Stimulated activated CD8-positive, alpha-beta memory T cell treated with anti-CD3 and anti-CD28 coated beads, Interleukin-12 subunit alpha, Interleukin-12 subunit beta, amount 100 ng/mL, for 24 hours (primary cell): Measurements from ENCODE around the gene SDR42E1.
A peak's percentile ranks its signal among the peaks of the same experiment; 100 is the strongest.

Source experiments
- DNase-seq: peaks from one replicate; pipeline ENCODE4 v3.0.0-alpha.2; 2020; ENCODE audit errors: extremely low read depth

The SDR42E1 gene, protein sequence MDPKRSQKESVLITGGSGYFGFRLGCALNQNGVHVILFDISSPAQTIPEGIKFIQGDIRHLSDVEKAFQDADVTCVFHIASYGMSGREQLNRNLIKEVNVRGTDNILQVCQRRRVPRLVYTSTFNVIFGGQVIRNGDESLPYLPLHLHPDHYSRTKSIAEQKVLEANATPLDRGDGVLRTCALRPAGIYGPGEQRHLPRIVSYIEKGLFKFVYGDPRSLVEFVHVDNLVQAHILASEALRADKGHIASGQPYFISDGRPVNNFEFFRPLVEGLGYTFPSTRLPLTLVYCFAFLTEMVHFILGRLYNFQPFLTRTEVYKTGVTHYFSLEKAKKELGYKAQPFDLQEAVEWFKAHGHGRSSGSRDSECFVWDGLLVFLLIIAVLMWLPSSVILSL

DNA sequence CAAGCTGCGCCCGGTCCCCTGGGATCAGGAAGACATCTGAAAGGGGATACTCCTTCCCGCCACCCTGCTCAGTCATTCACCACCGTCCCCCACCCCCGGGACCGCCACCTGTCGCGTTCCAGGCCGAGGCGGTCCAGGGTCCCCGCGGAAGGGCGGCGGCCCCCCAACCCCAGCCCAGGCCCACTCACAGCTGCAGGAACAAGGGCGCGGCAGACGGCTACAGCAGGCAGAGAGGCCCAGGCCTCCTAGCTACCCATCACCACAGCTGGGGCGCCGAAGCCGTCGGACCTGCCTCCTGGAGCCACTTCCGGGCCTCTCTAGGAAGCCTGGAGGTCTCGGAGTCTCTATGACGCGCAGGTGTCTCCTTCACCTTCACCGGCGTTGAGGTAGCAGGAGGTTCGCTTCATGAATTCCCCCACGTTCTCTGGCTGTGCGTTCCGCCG lies at the start of gene SDR42E1:
TSS of gene SDR42E1 (minus strand) at position 272 of the 443 bp plus-strand sequence. CDS start 10,612 bp downstream, outside the sequence.
- peak; percentile 15 for DNase-seq

DNA sequence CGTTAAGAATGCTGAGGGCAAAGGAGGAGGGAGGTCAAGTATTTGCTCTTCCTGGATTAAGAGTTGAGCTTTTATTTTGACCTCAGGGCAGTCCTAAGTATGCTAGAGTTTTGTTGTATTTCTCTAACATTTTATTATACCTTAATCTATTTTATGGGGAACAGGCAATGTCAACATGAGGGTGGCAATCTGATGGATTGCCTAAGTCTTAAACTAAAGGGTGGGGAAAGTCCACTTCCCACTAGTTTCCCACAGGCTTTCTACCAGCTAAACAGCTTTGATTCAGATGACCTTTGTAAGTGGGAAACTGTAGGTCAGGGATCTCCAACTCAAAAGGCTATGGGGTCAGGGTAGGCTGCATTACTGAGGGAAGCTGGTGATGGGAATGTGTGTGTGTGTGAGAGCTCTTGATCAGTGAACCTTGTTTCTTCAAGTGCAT lies 48.7 kb upstream of the SDR42E1 start:
- no peak for DNase-seq

DNA sequence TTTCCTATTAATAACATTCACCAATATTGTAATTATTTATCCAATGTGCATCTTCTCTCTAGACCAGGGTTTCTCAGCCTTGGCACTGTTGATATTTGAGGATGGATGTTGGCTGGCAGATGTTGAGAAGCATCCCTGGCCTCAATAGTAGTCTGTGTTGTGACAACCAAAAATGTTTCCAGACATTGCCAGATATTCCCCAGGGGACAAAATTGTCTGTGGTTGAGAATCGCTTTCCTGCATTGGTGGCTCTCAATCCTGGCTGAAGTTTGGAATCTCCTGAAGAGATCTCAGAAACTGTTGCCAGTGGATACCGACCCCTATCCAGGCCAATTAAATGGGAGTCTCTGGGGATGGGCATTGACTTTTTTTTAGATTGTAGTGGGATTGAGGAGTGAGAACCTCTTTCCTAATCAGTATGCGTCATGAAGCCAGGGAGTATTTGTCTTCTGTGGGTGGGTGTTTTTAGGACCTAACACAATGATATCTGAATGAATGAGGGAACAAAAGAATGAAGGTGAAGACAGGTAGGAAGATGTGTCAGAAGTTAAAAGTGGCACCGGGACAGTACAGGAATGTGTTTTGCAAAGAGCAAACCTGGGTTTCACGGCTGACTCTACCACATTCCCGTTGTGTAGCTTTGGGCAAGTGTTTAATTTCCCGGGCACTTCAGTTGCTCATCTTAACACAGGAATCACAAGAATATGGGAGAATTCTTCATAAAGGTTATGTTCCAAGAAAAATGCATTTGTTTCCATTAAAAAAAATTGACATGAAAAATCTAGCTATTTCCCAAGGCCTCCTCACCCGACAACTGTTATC lies 48.1 kb upstream of the SDR42E1 start:
- DNase-seq, result no peak

DNA sequence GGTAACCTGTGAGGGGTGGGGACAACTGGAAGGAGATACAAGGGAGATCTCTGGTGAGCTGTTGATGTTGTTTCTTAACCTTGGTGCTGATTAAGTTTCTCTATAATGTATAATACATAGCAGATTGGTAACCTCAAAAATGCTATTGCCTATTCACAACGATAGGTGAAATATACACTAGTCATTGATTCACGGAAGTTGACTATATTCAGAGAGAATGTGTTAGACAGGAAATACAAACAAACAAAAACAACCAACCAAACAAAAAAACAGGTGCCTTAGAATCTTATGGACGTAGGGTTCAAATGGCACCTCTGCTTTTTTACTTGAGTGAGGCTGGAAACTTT lies 45.3 kb upstream of the SDR42E1 start:
- DNase-seq, result no peak

DNA sequence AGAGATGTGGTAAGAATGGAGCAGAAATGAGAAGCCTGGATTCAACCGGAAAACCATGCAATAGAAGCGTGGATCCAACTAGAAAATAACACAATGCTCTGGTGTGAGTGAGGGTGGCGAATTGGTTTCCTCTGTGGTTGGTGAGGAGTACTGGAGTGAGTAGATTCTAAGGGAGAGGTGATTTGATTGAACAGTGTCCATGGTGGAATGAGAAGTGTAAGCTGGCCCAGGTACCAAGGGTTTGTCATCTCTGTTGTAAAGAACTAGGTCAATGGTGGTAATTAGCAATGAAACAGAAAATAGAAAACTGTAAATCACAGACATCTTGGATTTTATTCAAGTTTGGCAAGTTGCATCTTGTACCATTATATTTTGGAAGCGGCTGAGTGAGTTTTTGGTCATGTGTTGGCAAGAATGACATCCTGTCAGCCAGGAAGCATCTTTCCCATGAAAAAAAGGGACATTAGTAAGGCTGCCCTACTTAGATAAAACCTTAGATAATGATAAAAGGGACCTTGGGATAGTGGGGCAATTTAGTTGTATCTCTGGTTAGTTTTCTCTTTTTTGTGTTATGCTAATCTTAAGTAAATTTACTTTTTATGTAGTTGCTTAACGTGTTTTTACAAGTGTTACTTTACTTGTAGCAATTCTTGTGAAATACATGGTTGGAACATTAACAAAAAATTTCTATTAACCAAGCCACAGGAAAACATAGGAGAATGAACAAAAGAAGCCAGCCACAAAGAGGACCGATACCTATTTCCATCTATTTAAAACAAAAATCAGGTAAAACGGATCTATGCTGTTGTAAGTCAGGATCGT lies 44.7 kb upstream of the SDR42E1 start:
- DNase-seq, result no peak

DNA sequence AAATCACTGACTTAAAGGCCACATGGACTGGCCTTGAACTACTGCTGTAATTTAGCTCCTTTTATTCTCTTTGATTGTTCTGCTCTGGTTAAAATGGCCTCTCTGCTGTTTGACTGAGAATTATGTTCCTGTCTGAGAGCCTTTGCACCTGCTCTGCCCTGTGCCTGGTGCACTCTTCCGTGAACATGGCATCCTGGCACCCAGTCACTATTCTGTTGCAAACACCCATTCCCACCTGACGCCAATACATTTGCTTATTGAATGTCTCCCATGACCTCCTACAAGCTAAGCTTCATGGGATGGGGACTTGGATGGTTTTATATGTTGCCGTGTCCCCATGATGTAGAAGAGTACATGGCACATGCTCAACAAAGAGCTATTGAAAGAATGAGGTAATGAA lies 43.8 kb upstream of the SDR42E1 start:
- DNase-seq, result no peak

DNA sequence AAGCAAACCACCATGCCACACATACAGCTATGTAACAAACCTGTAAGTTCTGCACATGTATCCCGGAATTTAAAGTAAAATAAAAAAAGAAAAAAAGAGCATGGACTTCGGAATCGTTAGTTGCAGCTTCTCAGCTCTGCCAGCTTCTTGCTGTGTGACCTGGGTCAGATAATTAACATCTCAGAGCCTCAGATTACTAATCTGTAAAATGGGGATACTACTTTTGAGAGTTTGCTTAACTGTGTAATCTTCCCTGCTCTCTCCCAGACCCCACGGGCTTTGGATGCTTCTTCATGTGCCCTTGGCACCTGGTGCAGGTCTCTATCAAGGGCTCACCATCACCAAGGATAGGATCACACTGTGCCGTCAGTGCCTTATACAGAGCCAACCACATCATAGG lies 40.4 kb upstream of the SDR42E1 start:
- no peak for DNase-seq

DNA sequence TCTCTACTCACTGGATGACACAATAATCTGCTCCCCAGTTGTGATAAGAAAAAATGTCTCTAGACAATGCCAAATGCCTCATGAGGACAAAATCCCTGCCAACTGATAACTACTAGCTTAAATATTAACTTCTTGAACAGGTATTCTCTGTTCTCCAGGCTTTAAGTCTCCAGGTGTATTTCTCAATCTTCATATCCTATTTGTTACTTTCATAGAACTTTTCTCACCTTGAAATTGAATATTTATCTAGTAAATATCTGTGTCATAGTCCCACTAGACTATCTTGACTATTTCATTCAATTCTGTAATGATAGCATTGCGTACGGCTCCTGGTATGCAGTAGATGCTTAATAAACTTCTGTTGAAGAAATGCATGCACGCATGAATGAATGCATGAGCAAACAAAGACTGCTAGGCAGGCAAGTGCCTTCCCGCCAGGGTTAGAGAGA lies 39.7 kb upstream of the SDR42E1 start:
- DNase-seq, result no peak

DNA sequence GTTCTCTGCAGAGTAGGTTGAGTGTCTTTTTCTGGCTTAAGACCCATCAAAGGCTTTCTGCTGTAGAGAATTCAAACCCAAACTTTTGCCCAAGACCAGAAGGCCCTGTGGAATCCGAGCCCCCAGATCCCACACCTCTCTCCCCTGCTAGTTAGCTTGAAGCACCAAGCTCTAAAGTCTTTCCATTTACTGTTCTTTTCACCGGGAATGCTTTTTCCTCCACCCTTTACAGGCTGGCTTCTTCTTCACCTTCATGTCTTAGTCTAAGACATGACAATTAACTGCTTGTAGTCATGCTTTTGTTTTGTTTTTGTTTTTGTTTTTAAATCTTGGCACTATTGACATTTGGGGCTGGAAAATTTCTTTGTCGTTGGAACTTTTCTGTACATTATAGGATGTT lies 39.2 kb upstream of the SDR42E1 start:
- no peak for DNase-seq

DNA sequence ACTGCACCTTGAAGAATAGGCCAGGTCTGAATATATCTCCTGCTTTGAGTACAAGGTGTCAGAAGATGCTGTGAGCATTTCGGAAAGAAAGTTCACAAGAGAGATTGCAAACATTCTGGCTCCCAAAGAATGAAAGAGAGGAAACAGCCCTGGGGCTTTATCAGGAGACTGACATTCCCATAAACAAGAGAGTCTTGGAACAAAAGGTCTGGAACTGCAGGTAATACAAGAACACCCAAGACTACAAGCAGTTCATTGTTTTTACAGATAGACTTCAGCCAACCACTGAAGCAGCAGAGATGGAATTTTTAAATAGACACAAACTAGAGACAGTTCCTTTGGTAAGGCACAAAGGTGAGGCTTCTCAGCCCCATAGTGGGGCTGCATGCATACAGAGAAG lies 38.2 kb upstream of the SDR42E1 start:
- no peak for DNase-seq

DNA sequence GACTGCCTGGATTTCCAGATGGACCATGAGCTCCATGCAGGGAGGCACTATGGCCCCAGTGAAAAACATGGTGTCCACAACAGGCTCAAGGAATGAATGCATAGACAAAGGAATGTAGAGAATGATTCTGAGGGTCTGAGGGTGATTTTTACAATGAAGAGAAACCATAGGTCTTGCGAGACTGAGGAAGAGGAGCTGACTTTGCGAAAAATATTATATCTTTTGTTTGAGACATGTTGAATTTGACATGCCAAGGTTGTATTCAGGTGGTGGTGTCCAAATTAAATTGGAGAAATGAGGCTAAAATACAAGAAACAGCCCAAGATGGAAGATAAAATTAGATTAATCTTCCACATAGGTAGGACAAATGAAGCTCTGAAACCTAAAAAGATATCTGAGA lies 36.5 kb upstream of the SDR42E1 start:
- no peak for DNase-seq

DNA sequence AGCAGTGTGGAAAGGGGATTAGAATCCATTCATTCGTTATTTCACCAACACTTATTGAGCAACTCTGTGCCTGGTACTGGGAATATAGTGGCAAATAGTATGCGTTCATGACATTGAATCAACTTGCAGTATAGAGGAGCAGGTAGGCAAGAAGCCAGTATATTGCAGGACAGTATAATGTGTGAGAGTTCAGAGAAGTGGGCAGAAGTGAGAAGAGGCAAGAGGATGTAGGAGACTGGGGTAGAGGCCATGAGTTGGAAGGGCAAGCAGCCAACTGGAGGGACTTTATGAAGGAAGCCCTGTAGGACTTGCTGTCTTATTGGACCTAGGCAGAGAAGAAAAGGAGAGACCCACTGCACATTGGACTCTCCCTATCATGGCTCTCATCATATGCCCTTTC lies 36.1 kb upstream of the SDR42E1 start:
- no peak for DNase-seq

DNA sequence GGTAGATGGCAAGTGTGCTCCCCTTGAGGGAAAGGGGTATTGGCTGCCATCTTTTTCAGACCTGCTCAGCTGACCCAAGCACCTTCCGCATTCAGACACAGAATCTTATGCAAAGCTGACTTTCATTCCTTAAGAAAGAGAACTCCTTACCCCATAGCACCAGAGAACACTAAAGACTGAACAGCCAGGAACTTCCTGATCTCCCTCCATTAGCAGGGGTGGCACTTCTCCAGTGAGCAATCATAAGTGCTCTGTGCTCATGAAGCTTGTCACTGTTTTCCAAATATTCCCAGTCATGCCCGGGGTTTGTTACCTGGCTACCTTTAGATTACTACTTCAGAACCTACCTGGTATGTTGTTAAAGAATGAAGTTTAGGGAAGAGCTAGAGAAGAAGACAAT lies 35.7 kb upstream of the SDR42E1 start:
- DNase-seq, result no peak

DNA sequence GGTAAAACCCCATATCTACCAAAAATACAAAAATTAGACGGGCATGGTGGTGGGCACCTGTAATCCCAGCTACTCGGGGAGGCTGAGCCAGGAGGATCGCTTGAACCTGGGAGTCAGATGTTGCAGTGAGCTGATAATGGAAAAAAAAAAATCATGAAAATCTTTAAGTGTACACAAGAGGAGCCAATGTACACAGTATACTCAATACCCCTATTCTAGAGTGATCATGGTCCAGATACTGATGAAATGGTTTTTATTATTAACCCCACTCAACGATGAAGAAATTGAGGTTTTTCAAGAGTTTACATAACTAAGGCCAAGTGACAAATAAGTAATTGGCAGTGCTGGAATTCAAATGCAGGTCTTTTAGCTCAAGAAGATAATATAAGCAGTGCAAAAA lies 35.3 kb upstream of the SDR42E1 start:
- DNase-seq, result no peak

DNA sequence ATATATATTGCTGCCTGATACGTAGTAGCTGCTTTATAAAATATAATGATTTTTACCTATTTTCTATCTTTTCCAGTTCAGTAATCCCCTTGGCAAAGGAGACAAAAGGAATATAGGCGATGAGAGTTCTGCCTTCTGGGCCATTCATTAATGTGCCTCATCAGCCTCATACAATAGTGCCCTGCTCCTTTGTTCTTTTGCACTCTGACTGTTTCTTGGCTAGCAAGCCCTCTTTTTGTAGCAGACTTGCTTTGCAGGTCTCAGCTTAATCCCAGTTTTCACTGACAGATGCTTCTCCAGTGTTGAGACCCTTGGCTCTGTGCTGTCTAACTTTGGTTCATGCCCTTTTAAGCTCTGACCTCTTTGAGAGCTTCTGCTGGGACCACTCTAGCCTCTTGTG lies 34.2 kb upstream of the SDR42E1 start:
- no peak for DNase-seq

DNA sequence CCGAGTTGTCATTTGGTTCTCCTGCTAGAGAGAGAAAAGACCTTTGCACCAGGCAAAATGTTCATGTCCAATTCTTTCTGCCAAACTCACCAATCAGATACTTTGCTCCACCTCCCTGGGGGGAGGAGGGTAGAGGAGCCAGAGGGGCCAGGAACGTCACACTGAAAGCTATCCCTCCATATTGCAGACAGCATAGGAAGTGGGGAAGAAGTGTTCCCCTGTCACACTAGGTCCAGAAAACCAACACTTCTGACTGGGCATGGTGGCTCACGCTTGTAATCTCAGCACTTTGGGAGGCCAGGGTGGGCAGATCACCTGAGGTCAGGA lies 33.3 kb upstream of the SDR42E1 start:
- no peak for DNase-seq

DNA sequence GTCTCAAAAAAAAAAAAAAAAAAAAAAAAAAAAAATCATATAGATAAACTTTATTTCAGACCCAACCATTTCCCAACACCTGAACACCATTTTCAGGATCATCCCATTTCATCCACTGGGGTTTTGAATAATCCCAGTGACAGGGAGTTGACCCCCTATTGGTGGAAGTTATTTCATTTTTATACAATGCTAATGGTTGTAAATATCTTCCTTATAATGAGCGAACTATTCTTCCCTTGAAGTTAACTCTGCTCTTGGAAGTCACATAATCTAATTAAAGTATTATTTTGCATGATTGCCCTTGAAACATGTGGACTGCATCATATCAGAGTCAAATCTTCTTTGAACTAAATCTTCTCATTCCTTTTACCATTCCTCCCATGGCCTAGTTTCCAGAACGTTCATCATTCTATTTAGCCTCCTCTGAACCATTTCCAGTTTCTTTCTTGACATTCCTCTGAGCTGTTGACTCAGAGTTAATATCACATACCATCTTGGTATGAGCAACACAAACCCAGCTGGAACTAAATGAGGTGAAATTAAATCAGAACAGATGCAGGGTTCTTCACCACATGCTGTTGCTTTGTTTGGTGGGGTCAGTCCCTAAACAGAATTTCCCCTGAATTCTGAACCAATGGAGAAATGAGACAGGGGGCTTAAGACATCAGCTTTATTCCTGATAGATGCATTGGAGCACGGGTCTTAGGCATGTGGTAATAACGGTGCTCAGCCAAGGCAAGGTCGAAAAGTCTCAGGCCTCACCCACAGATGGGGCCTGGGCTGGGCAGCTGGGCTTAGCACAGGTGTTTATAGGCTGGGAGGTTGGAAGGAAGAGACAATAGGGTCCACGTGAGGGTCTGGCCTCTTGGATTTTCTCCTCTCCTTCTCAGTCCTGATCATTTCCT lies 32.7 kb upstream of the SDR42E1 start:
- DNase-seq, result no peak

DNA sequence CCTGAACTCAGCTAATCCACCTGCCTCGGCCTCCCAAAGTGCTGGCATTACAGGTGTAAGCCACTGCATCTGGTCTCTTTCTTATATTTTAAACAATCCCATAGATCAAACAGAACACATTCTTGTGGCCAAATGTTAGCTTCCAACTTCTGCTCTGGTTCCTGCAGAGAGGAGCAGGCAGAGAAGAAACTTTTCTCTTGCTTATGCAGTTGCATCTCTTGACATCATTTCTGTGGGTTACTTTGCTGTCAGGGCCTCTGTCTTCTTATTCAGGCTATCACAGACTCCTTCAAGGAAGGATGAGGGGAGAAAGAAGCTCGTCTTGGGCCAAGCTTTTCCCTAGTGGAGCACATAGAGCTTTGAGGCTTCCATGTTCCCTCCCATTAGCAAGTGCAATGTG lies 31.6 kb upstream of the SDR42E1 start:
- no peak for DNase-seq

DNA sequence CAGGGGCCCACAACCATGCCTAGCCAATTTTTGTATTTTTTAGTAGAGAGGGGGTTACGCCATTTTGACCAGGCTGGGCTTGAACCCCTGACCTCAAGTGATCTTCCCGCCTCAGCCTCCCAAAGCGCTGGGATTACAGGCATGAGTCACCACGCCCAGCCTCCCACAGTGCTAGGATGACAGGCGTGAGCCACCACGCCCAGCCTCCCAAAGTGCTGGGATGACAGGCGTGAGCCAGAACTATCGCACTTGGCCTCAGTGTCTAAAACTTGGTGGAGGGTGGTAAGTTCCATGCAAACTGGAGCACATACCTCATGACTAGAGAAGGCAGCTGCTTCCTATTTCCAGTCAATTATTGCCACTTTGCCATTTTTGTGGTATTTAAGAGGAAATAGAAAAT lies 30.9 kb upstream of the SDR42E1 start:
- DNase-seq, result no peak

DNA sequence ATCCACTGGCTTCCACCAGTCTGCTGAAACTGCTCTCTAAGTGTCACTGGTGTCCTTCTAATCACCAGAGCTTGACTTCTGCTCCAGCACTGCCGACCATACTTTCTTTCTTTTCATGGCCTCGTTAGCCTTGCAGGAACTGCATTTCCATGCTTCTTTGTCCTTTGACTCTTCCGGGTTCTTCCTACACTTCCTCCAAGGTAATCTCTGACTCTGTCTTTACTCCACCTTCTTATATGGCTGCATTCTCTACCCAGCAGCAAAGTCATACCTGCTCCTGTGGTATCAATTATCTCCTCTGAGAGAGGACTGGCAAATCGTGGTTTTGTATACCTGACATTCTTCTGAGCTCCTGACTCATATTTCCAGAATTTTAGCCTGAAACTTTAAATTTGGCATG lies 30.3 kb upstream of the SDR42E1 start:
- no peak for DNase-seq

DNA sequence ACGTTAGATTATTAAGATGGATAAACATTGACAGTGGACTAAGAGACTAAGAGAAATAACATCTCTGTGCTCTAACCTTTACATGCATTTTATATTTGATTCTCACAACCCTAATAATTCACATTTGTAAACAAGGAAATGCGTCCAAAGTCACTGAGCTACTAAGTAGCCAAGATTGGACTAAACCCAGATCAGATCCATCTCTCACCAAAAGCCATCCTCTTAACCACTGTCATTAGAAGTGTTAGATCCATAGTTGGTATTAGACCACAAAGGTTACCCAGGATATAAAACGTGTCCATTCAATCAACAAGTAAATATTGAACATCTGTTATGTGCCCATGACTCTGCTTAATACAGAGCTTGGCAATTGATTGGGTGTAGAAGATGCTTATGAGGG lies 29.0 kb upstream of the SDR42E1 start:
- no peak for DNase-seq
